Coronary artery (tissue), 2 donors: ENCODE data around the gene SAMD9L.

Source experiments
- DNase-seq: peaks from one replicate; pipeline ENCODE4 v3.0.0-alpha.2; 2017; ENCODE audit warnings: low spot score
- H3K27ac ChIP-seq, 2 donors: fragments of 200-600 bp; sonication (generic); one replicate each; pipeline ENCODE4 v1.5.1; 2016 to 2019
- H3K4me3 ChIP-seq: fragments of 200-600 bp; sonication (generic); 2 replicates; pipeline ENCODE4 v1.5.1; 2016; ENCODE audit warnings: mild to moderate bottlenecking, moderate library complexity
- CTCF ChIP-seq: fragments of 200-600 bp; sonication (generic); IDR thresholded peaks from one replicate; pipeline ENCODE4 v1.5.1; 2019; ENCODE audit warnings: antibody characterized with exemption

SAMD9L gene

GRCh38 chr7:93148144-93148543 is at the start of gene SAMD9L:
TSS of gene SAMD9L (minus strand) at chr7:93148385. CDS start at chr7:93135971, 12,414 bp downstream.
- H3K4me3 ChIP-seq: peak within 1 kb of the TSS; percentile 73
- no peak for DNase-seq
- H3K27ac ChIP-seq: peak within 1 kb of the TSS; percentile 30 to 34
- no peak for TF ChIP-seq CTCF

DNA sequence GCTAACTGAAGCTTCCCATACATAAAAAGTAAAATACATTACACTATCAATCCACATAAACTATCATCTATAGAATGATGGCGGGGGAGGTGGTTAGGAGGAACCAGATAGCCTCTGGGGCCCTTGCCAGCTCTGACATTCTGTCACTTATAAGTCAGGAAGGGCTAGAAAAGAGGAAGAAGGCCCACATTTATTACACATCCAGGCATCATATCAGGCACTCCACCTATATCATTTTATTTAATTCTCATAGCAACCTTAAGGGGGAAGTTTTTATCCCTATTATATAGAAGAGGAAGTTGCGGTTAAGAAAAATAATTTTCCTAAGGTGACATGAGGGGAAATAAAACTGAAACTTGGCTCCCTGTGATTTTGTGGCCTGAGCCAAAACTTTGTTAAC is 48.2 kb upstream of the SAMD9L start:
- no peak for DNase-seq
- Histone ChIP-seq H3K4me3 (no peak overlapping the region), H3K27ac (no peak overlapping the region)
- no peak for TF ChIP-seq CTCF

- no peak overlapping the region for H3K27ac ChIP-seq
- DNase-seq: no peak
- H3K4me3 ChIP-seq: no peak overlapping the region
- no peak for TF ChIP-seq CTCF
Observed at GRCh38 chr7:93194386-93194785, 46.2 kb upstream of the SAMD9L start.

DNA sequence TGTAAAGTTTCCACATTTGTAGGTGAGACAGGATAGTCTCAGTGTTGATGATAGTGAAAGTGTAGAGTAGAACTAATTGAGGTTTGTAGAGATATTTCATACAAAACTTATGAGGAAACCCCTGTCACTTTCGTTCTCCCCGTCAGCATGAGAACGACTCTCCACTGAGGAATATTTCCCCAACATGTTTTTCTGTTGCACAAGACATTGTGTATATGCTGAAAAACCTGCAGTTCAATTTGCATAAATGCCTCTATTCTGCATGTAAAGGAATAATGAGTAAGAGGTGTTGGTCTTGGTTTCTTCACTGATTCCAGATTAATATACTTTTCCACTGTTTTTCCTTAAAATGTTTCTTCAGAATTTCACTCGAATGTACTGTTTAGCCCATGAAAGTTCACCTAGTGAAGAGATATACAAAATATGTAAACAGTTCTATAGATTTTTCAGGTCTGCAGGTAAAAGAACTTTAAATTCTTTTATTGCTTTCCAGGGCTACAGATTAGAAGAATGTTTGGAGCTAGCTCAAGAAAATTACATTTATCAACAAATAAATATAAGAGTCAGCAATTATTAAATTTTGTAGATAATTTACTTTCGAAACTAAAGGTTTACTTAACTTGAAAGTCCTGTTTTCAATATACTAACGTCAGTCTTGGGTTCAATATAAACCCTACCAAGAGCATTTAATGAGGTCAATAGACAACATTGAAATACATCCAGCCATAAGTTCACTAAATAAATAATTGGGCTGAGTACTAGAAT is 40.9 kb upstream of the SAMD9L start:
- no peak for TF ChIP-seq CTCF
- Histone ChIP-seq H3K4me3 (no peak overlapping the region), H3K27ac (no peak overlapping the region)
- no peak for DNase-seq

DNA sequence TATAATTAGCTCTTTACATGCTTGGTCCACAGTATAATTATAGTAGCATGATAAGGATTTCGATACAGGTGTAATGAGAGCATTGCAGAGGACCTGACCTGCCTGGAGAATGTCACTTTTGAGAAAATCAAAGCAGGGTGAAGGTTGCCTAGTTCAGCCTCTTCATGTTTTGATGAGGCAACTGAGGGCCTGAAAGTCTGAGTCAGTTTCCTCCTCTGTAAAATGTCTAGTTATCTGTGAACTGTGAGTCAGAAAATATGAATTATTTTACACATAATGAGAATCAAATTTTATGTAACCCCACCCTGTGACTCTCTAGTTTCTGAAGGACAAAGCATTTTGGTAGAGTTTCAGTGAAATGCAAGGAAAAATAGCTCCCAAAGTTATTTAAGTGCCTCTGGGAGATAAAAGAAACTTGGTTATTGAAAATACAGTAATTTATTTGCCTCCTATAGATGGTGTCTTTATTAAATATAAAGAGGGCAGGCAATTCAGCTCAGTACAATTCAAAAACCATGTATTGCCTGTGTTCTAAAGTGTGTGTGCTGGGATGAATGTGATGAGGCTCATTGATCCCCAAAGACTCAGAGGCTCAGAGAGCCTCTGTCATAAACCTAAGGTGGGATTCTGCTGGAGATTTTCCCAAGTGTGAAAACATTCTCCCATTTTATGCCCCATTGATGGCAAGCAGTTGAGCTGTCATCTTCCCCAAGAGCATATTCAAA is 37.3 kb upstream of the SAMD9L start:
- no peak overlapping the region for H3K4me3 ChIP-seq
- DNase-seq: no peak
- H3K27ac ChIP-seq: no peak overlapping the region
- no peak for TF ChIP-seq CTCF

- no peak for DNase-seq
- no peak overlapping the region for H3K4me3 ChIP-seq
- H3K27ac ChIP-seq: no peak overlapping the region
- no peak for TF ChIP-seq CTCF
Observed at GRCh38 chr7:93179173-93179572, 31.0 kb upstream of the SAMD9L start.

DNA sequence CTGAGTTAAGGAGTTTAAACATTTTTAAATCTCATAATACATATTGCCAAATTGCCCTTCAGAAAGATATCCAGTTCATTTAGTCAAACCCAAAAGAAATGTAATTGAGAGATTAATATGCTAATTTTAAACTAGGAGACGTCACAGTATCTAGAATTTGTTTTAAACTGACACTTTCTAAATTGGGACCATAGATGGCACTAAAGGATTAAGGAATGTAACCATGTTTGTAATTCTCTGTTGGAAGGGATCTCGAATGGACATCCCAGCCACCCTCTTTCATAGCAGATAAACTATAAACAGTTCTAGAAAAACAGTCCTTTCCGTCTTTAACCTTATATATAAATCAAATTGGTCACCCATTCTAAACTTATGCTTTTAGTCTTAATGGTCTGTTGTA is 30.0 kb upstream of the SAMD9L start:
- H3K27ac ChIP-seq: no peak overlapping the region
- no peak for TF ChIP-seq CTCF
- DNase-seq: no peak
- no peak overlapping the region for H3K4me3 ChIP-seq
